H9 (cell line): Measurements from ENCODE around the gene PDE6G. TPM values are rescaled to one million over a fixed set of nuclear protein-coding genes. Genes with fewer than 3 reads are reported as not detected.

Experiments
- DNase-seq: peaks from one replicate; pipeline ENCODE4 v3.0.0-alpha.2; 2017
- H2AFZ ChIP-seq: one replicate; pipeline ENCODE4 v1.6.1; 2013; ENCODE audit warnings: mild to moderate bottlenecking, low read length, control low read depth, moderate library complexity
- H2AK5ac ChIP-seq: 2 replicates; pipeline ENCODE4 v1.6.1; 2013; ENCODE audit warnings: low read length, control low read depth, mixed read lengths; ENCODE audit not compliant: insufficient read length
- H2BK120ac ChIP-seq: one replicate; pipeline ENCODE4 v1.6.1; 2013; ENCODE audit warnings: low read depth, mild to moderate bottlenecking, low read length, control low read depth, inconsistent platforms; ENCODE audit not compliant: poor library complexity, severe bottlenecking
- H2BK12ac ChIP-seq: 2 replicates; pipeline ENCODE4 v1.6.1; 2013; ENCODE audit warnings: low read length, control low read depth, mixed read lengths, low read depth; ENCODE audit not compliant: insufficient read length
- H2BK15ac ChIP-seq: 2 replicates; pipeline ENCODE4 v1.6.1; 2013; ENCODE audit warnings: low read depth, low read length, control low read depth
- H2BK20ac ChIP-seq: one replicate; pipeline ENCODE4 v1.6.1; 2013; ENCODE audit warnings: low read depth, mild to moderate bottlenecking, low read length, control low read depth, inconsistent platforms; ENCODE audit not compliant: poor library complexity, severe bottlenecking
- H2BK5ac ChIP-seq: 2 replicates; pipeline ENCODE4 v1.6.1; 2013; ENCODE audit warnings: low read length, control low read depth, mixed read lengths; ENCODE audit not compliant: insufficient read length
- H3K14ac ChIP-seq: 2 replicates; pipeline ENCODE4 v1.6.1; 2013; ENCODE audit warnings: low read length, control low read depth; ENCODE audit not compliant: insufficient read depth
- H3K18ac ChIP-seq: 2 replicates; pipeline ENCODE4 v1.6.1; 2013; ENCODE audit warnings: low read depth, mild to moderate bottlenecking, mixed read lengths, low read length, control low read depth; ENCODE audit not compliant: insufficient read length
- H3K23ac ChIP-seq: 2 replicates; pipeline ENCODE4 v1.6.1; 2013; ENCODE audit warnings: low read length, control low read depth, mixed read lengths, low read depth; ENCODE audit not compliant: insufficient read length
- H3K23me2 ChIP-seq: 2 replicates; pipeline ENCODE4 v1.6.1; 2013; ENCODE audit warnings: low read depth, mild to moderate bottlenecking, mixed read lengths, low read length, control low read depth; ENCODE audit not compliant: insufficient read length, poor library complexity, severe bottlenecking
- H3K27ac ChIP-seq: 2 replicates; pipeline ENCODE4 v1.5.1; 2013; ENCODE audit warnings: low read length, control low read depth, mixed read lengths, low read depth; ENCODE audit not compliant: insufficient read length
- H3K27me3 ChIP-seq: 2 replicates; pipeline ENCODE4 v1.6.1; 2013; ENCODE audit warnings: low read length, control low read depth, inconsistent platforms; ENCODE audit not compliant: insufficient read depth
- H3K4ac ChIP-seq: 2 replicates; pipeline ENCODE4 v1.6.1; 2013; ENCODE audit warnings: low read depth, mild to moderate bottlenecking, control low read depth, inconsistent platforms, low read length, moderate library complexity
- H3K4me1 ChIP-seq: 2 replicates; pipeline ENCODE4 v1.6.1; 2013; ENCODE audit warnings: low read length, control low read depth, inconsistent platforms; ENCODE audit not compliant: insufficient read depth
- H3K4me2 ChIP-seq: 2 replicates; pipeline ENCODE4 v1.6.1; 2013; ENCODE audit warnings: low read length, control low read depth, mixed read lengths; ENCODE audit not compliant: insufficient read length, insufficient read depth
- H3K56ac ChIP-seq: 2 replicates; pipeline ENCODE4 v1.6.1; 2013; ENCODE audit warnings: low read depth, mild to moderate bottlenecking, mixed read lengths, low read length, control low read depth; ENCODE audit not compliant: insufficient read length
- H3K79me1 ChIP-seq: 2 replicates; pipeline ENCODE4 v1.6.1; 2013; ENCODE audit warnings: low read depth, mild to moderate bottlenecking, moderate library complexity, low read length, control low read depth, inconsistent platforms; ENCODE audit not compliant: insufficient read depth, poor library complexity, severe bottlenecking
- H3K79me2 ChIP-seq: 2 replicates; pipeline ENCODE4 v1.6.1; 2013; ENCODE audit warnings: low read length, control low read depth, inconsistent platforms; ENCODE audit not compliant: insufficient read depth
- H3K9ac ChIP-seq: 2 replicates; pipeline ENCODE4 v1.6.1; 2013; ENCODE audit warnings: low read length, control low read depth, mixed read lengths; ENCODE audit not compliant: insufficient read length; ENCODE audit errors: extremely low read depth
- H3K9me3 ChIP-seq: one replicate; pipeline ENCODE4 v1.6.1; 2013; ENCODE audit warnings: low read depth, low read length, inconsistent platforms; ENCODE audit not compliant: control insufficient read depth
- H3T11ph ChIP-seq: one replicate; pipeline ENCODE4 v1.6.1; 2013; ENCODE audit warnings: mild to moderate bottlenecking, low read length, control low read depth, inconsistent platforms
- H4K20me1 ChIP-seq: one replicate; pipeline ENCODE4 v1.6.1; 2013; ENCODE audit not compliant: control insufficient read depth, insufficient read length, insufficient read depth
- H4K5ac ChIP-seq: 2 replicates; pipeline ENCODE4 v1.6.1; 2013; ENCODE audit warnings: low read depth, mild to moderate bottlenecking, mixed read lengths, low read length, control low read depth; ENCODE audit not compliant: insufficient read length
- H4K8ac ChIP-seq: replicated peaks from 2 replicates; pipeline ENCODE4 v1.6.1; 2013; ENCODE audit warnings: low read length, control low read depth, mixed read lengths, low read depth; ENCODE audit not compliant: insufficient read length
- H4K91ac ChIP-seq: 2 replicates; pipeline ENCODE4 v1.6.1; 2013; ENCODE audit warnings: low read depth, mild to moderate bottlenecking, moderate library complexity, mixed read lengths, low read length, control low read depth; ENCODE audit not compliant: insufficient read length
- H3K27ac Mint-ChIP-seq, 3 experiments: 2 replicates in 2 of 3; 3 replicates in 1 of 3; pipeline ENCODE4 v1.8.0; 2020 to 2021; ENCODE audit warnings: mixed read lengths in 3 of 3, mild to moderate bottlenecking in 1 of 3, moderate library complexity in 1 of 3
- H3K27me3 Mint-ChIP-seq: 2 replicates; pipeline ENCODE4 v1.8.0; 2021; ENCODE audit warnings: low read depth, mild to moderate bottlenecking, moderate library complexity, mixed read lengths
- H3K36me3 Mint-ChIP-seq, 3 experiments: 2 replicates in 2 of 3; 3 replicates in 1 of 3; pipeline ENCODE4 v1.8.0; 2020 to 2021; ENCODE audit warnings: low read depth in 3 of 3, mixed read lengths in 3 of 3; ENCODE audit not compliant: insufficient read depth in 1 of 3
- H3K4me1 Mint-ChIP-seq, 2 experiments: 2 replicates each; pipeline ENCODE4 v1.8.0; 2020; ENCODE audit warnings: mixed read lengths in 2 of 2
- H3K4me3 Mint-ChIP-seq, 2 experiments: 2 replicates in 1 of 2; 3 replicates in 1 of 2; pipeline ENCODE4 v1.8.0; 2020 to 2021; ENCODE audit warnings: mild to moderate bottlenecking in 2 of 2, mixed read lengths in 2 of 2, moderate library complexity in 1 of 2
- H3K9me3 Mint-ChIP-seq, 2 experiments: 2 replicates in 1 of 2; 3 replicates in 1 of 2; pipeline ENCODE4 v1.8.0; 2020; ENCODE audit warnings: mild to moderate bottlenecking in 2 of 2, mixed read lengths in 2 of 2, moderate library complexity in 1 of 2
- WGBS: extraction: QIAGEN DNeasy Blood & Tissue Kit; methylation state at CpG from one replicate; pipeline ENCODE4 v1.1.7; 2013; ENCODE audit warnings: missing lambda C conversion rate, low lambda C conversion rate, mixed read lengths; ENCODE audit not compliant: insufficient read length; ENCODE audit errors: extremely low coverage; 5-methylcytosine and 5-hydroxymethylcytosine counted together
- total RNA-seq: library from RNA; stranded (reverse); gene quantifications from 2 replicates; pipeline ENCODE4 v1.2.1, GENCODE V29; 2021
- TF ChIP-seq, protein P1 (sequence below): fragments of 200-600 bp; sonication (generic); conservative IDR thresholded peaks from 3 replicates; pipeline ENCODE4 v1.8.0; 2021; ENCODE audit warnings: antibody characterized with exemption, mild to moderate bottlenecking

Gene PDE6G
- total RNA-seq, 1 experiment from 2014 or later = 5.7 TPM

DNA sequence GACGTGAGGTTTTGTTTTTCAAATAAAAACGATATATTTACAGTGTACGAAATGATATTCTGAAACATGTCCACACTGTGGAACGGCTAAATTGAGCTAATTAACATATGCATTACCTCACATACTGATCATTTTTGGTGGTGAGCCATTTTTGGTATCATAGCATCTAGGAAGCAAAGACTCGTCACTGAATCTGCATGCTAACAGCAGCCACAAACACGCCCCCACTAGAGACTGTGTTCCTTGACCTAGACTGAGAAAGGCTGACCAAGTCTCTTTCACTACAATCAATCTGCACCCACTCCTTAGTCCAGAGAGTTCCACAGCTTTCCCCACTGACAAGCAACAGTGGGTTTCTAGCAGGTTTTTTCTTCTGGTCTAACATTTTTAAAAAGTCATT is 48.9 kb downstream of the PDE6G start:
- Mint-ChIP-seq H3K4me1 (no peaks in the 10 kb centered on the region), H3K27ac (no peak overlapping the region), H3K4me3 (no peak overlapping the region), H3K9me3 (no peaks in the 10 kb centered on the region), H3K27me3 (no peaks in the 10 kb centered on the region), H3K36me3 (peaks cover 26 to 74% (median 65%) of the 10 kb centered on the region in 3 experiments; a peak in 6 of 7 replicates)
- no peak overlapping the region for H2AFZ ChIP-seq
- H3K27ac ChIP-seq = no peak overlapping the region
- no peaks in the 10 kb centered on the region for H3K9me3 ChIP-seq
- no peak overlapping the region for H3T11ph ChIP-seq
- no CpG with 5 or more reads among the region's 6 CpGs for WGBS
- DNase-seq = no peak
- H2BK12ac ChIP-seq = no peak overlapping the region
- no peak overlapping the region for H2BK5ac ChIP-seq
- H4K5ac ChIP-seq = no peak overlapping the region
- no peak overlapping the region for H2BK20ac ChIP-seq
- no peak overlapping the region for H3K23ac ChIP-seq
- TF ChIP-seq, protein P1, sequence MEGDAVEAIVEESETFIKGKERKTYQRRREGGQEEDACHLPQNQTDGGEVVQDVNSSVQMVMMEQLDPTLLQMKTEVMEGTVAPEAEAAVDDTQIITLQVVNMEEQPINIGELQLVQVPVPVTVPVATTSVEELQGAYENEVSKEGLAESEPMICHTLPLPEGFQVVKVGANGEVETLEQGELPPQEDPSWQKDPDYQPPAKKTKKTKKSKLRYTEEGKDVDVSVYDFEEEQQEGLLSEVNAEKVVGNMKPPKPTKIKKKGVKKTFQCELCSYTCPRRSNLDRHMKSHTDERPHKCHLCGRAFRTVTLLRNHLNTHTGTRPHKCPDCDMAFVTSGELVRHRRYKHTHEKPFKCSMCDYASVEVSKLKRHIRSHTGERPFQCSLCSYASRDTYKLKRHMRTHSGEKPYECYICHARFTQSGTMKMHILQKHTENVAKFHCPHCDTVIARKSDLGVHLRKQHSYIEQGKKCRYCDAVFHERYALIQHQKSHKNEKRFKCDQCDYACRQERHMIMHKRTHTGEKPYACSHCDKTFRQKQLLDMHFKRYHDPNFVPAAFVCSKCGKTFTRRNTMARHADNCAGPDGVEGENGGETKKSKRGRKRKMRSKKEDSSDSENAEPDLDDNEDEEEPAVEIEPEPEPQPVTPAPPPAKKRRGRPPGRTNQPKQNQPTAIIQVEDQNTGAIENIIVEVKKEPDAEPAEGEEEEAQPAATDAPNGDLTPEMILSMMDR = no peak
- peaks cover 3% of the 10 kb centered on the region for H3K79me1 ChIP-seq
- no peak overlapping the region for H2BK15ac ChIP-seq
- no peak overlapping the region for H3K4me2 ChIP-seq
- no peak overlapping the region for H4K8ac ChIP-seq
- no peak overlapping the region for H3K9ac ChIP-seq
- no peaks in the 10 kb centered on the region for H4K20me1 ChIP-seq
- no peaks in the 10 kb centered on the region for H3K4me1 ChIP-seq
- H3K27me3 ChIP-seq = no peaks in the 10 kb centered on the region
- H3K14ac ChIP-seq = no peak overlapping the region
- no peak overlapping the region for H4K91ac ChIP-seq
- H3K18ac ChIP-seq = no peak overlapping the region
- H3K56ac ChIP-seq = no peak overlapping the region
- H2AK5ac ChIP-seq = no peak overlapping the region
- no peak overlapping the region for H3K4ac ChIP-seq
- no peaks in the 10 kb centered on the region for H3K23me2 ChIP-seq
- no peak overlapping the region for H2BK120ac ChIP-seq
- H3K79me2 ChIP-seq = no peaks in the 10 kb centered on the region
